ENCODE measurements around the gene STX8.

GRCh38 chr17:9233761-9234160, 341.9 kb downstream of the STX8 start:
- TF ChIP-seq CTCF (IDR thresholded peaks at IDR 0.05; ENCODE audit: borderline replicate concordance, extremely low read depth, low read length, poor library complexity, severe bottlenecking) (no peak), EZH2 (IDR thresholded peaks at IDR 0.05; ENCODE audit: borderline replicate concordance, low read depth, low read length, severe bottlenecking) (no peak)

Data from DND-41 (cell line).